SU-DHL-6 (cell line): ENCODE results near the gene LIPH.

Source experiments
- H2AFZ ChIP-seq: fragments of 200-600 bp; sonication (generic); 2 replicates; pipeline ENCODE4 v1.6.1; 2014; ENCODE audit warnings: low read depth, mild to moderate bottlenecking, moderate library complexity, mixed read lengths, antibody characterized with exemption, low read length; ENCODE audit not compliant: severe bottlenecking
- H3F3A ChIP-seq: fragments of 200-600 bp; shearing (Covaris generic); 2 replicates; pipeline ENCODE4 v1.6.0; 2016; ENCODE audit warnings: antibody characterized with exemption, mild to moderate bottlenecking; ENCODE audit not compliant: insufficient read depth
- H3K27ac ChIP-seq: fragments of 200-600 bp; sonication (generic); 2 replicates; pipeline ENCODE4 v1.5.1; 2016; ENCODE audit warnings: low read depth, mild to moderate bottlenecking, low read length, moderate library complexity, mixed read lengths
- H3K27me3 ChIP-seq: fragments of 200-600 bp; sonication (generic), shearing (Covaris generic); 2 replicates; pipeline ENCODE4 v1.6.0; 2014; ENCODE audit warnings: mild to moderate bottlenecking, low read length
- H3K36me3 ChIP-seq: fragments of 200-600 bp; sonication (generic); 2 replicates; pipeline ENCODE4 v1.6.1; 2014; ENCODE audit warnings: mild to moderate bottlenecking, low read length, mixed read lengths
- H3K4me2 ChIP-seq: fragments of 300-600, 200-600 bp; shearing (Covaris generic), sonication (generic); 2 replicates; pipeline ENCODE4 v1.6.0; 2014; ENCODE audit warnings: low read length, low read depth, mild to moderate bottlenecking; ENCODE audit not compliant: poor library complexity, severe bottlenecking
- H3K4me3 ChIP-seq: fragments of 200-600 bp; sonication (generic); 2 replicates; pipeline ENCODE4 v1.5.1; 2014; ENCODE audit warnings: antibody characterized with exemption, low read length, mild to moderate bottlenecking, mixed read lengths; ENCODE audit not compliant: insufficient read depth, poor library complexity, severe bottlenecking
- H3K79me2 ChIP-seq: fragments of 200-600 bp; sonication (generic); 2 replicates; pipeline ENCODE4 v1.6.1; 2014; ENCODE audit warnings: mild to moderate bottlenecking, low read length, moderate library complexity; ENCODE audit not compliant: insufficient read depth
- H3K9ac ChIP-seq: fragments of 200-600 bp; sonication (generic); 2 replicates; pipeline ENCODE4 v1.7.0; 2014; ENCODE audit warnings: mild to moderate bottlenecking, low read length
- H3K9me2 ChIP-seq: fragments of 200-600 bp; sonication (generic); replicated peaks from 2 replicates; pipeline ENCODE4 v1.6.1; 2014; ENCODE audit warnings: low read length; ENCODE audit not compliant: insufficient read depth
- H3K9me3 ChIP-seq: fragments of 200-600 bp; sonication (generic); 2 replicates; pipeline ENCODE4 v1.6.1; 2014; ENCODE audit warnings: low read length, mixed read lengths; ENCODE audit not compliant: insufficient read depth
- H4K20me1 ChIP-seq: fragments of 200-600 bp; sonication (generic); 2 replicates; pipeline ENCODE4 v1.6.1; 2014; ENCODE audit warnings: low read depth, mild to moderate bottlenecking, antibody characterized with exemption, low read length, moderate library complexity, mixed read lengths
- CTCF ChIP-seq: fragments of 200-600 bp; sonication (generic); IDR thresholded peaks from one replicate; pipeline ENCODE4 v1.5.1; 2017; ENCODE audit warnings: antibody characterized with exemption, mild to moderate bottlenecking, low read length, moderate library complexity; ENCODE audit not compliant: insufficient read depth, poor library complexity, severe bottlenecking
- EZH2phosphoT487 ChIP-seq: fragments of 200-600 bp; sonication (generic), shearing (Covaris generic); conservative IDR thresholded peaks from 2 replicates; pipeline ENCODE4 v1.6.1; 2018; ENCODE audit warnings: mild to moderate bottlenecking, antibody characterized with exemption, low read length, moderate library complexity, mixed read lengths

Gene LIPH

GRCh38 chr3:185549122-185549521, 3.3 kb downstream of the LIPH start:
- H3K9me3 ChIP-seq = no peaks in the 10 kb centered on the region
- no peaks in the 10 kb centered on the region for H3K79me2 ChIP-seq
- H3K36me3 ChIP-seq = no peaks in the 10 kb centered on the region
- no peak overlapping the region for H3K9ac ChIP-seq
- H2AFZ ChIP-seq = no peak overlapping the region
- no peaks in the 10 kb centered on the region for H4K20me1 ChIP-seq
- H3K4me2 ChIP-seq = no peak overlapping the region
- TF ChIP-seq CTCF = no peak
- no peak for TF ChIP-seq EZH2phosphoT487
- no peaks in the 10 kb centered on the region for H3K27me3 ChIP-seq
- no peak overlapping the region for H3K4me3 ChIP-seq
- no peak overlapping the region for H3K27ac ChIP-seq
- H3K9me2 ChIP-seq = no peaks in the 10 kb centered on the region
- no peaks in the 10 kb centered on the region for H3F3A ChIP-seq

GRCh38 chr3:185540695-185541094, 11.7 kb downstream of the LIPH start:
- no peak overlapping the region for H3K4me2 ChIP-seq
- H3K27me3 ChIP-seq = no peaks in the 10 kb centered on the region
- no peak overlapping the region for H2AFZ ChIP-seq
- H3K27ac ChIP-seq = no peak overlapping the region
- H3K36me3 ChIP-seq = no peaks in the 10 kb centered on the region
- no peaks in the 10 kb centered on the region for H4K20me1 ChIP-seq
- H3K9me2 ChIP-seq = no peaks in the 10 kb centered on the region
- TF ChIP-seq CTCF = no peak
- no peak for TF ChIP-seq EZH2phosphoT487
- H3K79me2 ChIP-seq = no peaks in the 10 kb centered on the region
- no peak overlapping the region for H3K9ac ChIP-seq
- H3K9me3 ChIP-seq = no peaks in the 10 kb centered on the region
- no peak overlapping the region for H3K4me3 ChIP-seq
- no peaks in the 10 kb centered on the region for H3F3A ChIP-seq

- no peaks in the 10 kb centered on the region for H3K79me2 ChIP-seq
- H2AFZ ChIP-seq = no peak overlapping the region
- H4K20me1 ChIP-seq = no peaks in the 10 kb centered on the region
- H3F3A ChIP-seq = no peaks in the 10 kb centered on the region
- TF ChIP-seq CTCF (no peak), EZH2phosphoT487 (no peak)
- no peaks in the 10 kb centered on the region for H3K36me3 ChIP-seq
- no peak overlapping the region for H3K4me3 ChIP-seq
- H3K4me2 ChIP-seq = no peak overlapping the region
- no peak overlapping the region for H3K27ac ChIP-seq
- H3K9me2 ChIP-seq = no peaks in the 10 kb centered on the region
- no peaks in the 10 kb centered on the region for H3K9me3 ChIP-seq
- H3K27me3 ChIP-seq = no peaks in the 10 kb centered on the region
- no peak overlapping the region for H3K9ac ChIP-seq
Measured at GRCh38 chr3:185539934-185540333, 12.5 kb downstream of the LIPH start.
